Activated T-helper 1 cell treated with anti-CD3 and anti-CD28 coated beads, Interleukin-12 subunit alpha, Interleukin-12 subunit beta, Interleukin-2, Interleukin-4 antibody, amounts not matched to agents 30 ng/mL and 10 ng/mL and 1 ng/mL, durations not matched to agents 14 hours and 24 hours and 36 hours (primary cell): ENCODE data around the gene PRDM2. TPM values are rescaled to one million over a fixed set of nuclear protein-coding genes. Genes with fewer than 3 reads are reported as not detected.

Experiments
- DNase-seq: peaks from one replicate; pipeline ENCODE4 v3.0.0; 2021; ENCODE audit warnings: low spot score
- H3K27ac Mint-ChIP-seq: one replicate; pipeline ENCODE4 v1.8.0; 2021; ENCODE audit warnings: mild to moderate bottlenecking, mixed read lengths
- H3K27me3 Mint-ChIP-seq: one replicate; pipeline ENCODE4 v1.8.0; 2022; ENCODE audit warnings: mild to moderate bottlenecking, moderate library complexity, mixed read lengths; ENCODE audit not compliant: insufficient read depth
- H3K36me3 Mint-ChIP-seq: one replicate; pipeline ENCODE4 v1.8.0; 2021; ENCODE audit warnings: low read depth, mixed read lengths
- H3K4me1 Mint-ChIP-seq: one replicate; pipeline ENCODE4 v1.8.0; 2021; ENCODE audit warnings: low read depth, mixed read lengths
- H3K4me3 Mint-ChIP-seq: one replicate; pipeline ENCODE4 v1.8.0; 2021; ENCODE audit warnings: mild to moderate bottlenecking, moderate library complexity, mixed read lengths
- H3K9me3 Mint-ChIP-seq: one replicate; pipeline ENCODE4 v1.8.0; 2021; ENCODE audit warnings: mixed read lengths
- intact Hi-C: fragments of 100-400 bp; cut with micrococcal nuclease; formaldehyde crosslinking; loops from one replicate; pipeline ENCODE4 v1.15.1; 2024
- total RNA-seq: library from RNA; stranded (reverse); gene quantifications from 2 replicates; pipeline ENCODE4 v1.2.3, GENCODE V29; 2022

The PRDM2 gene
- total RNA-seq, 1 donor from 2014 or later = 50.4 TPM

DNA sequence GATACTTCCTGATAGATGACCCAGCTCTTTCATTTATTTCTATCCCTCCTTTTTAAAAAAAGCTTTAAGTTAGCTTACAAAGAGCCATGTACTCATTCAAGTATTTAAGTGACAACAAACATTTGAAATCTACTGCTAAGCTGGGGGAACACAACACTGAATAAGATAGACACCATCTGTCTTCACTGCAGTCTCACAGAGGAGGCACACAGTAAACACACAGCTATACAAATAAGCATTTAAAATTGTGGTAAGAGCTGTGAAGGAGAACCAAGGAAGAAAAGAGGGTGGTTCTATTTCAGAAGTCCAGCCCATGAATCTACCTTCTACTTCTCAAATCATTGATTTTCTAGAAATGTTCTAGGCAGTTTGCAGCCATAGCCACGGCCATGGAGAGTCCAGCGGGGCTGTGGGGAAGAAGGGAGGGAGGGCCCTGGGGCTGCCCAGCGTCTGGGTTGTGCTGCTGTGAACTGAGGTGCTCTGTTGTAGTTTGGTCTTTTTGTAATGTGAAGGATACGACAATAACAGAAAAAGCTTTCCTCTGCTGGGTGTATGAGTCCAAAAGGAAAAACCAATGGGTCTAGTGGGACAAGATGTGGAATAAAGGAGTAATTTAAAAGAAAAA, 28.2 kb downstream of the PRDM2 start:
- H3K27me3 Mint-ChIP-seq = no peaks in the 10 kb centered on the region
- intact Hi-C loops = no loop called here
- DNase-seq = no peak
- no peak overlapping the region for H3K4me3 Mint-ChIP-seq
- peaks cover 8% of the 10 kb centered on the region for H3K36me3 Mint-ChIP-seq
- no peaks in the 10 kb centered on the region for H3K9me3 Mint-ChIP-seq
- H3K4me1 Mint-ChIP-seq = peaks cover 59% of the 10 kb centered on the region
- H3K27ac Mint-ChIP-seq = no peak overlapping the region

GRCh38 chr1:13730291-13730690, 30.3 kb downstream of the PRDM2 start:
- H3K4me3 Mint-ChIP-seq = peak overlapping the region; percentile 84
- DNase-seq = no peak
- intact Hi-C loops = loop anchor here (1.0 kb wide), 1 partner anchor 28 kb away; no protein-coding TSS in a partner anchor
- H3K9me3 Mint-ChIP-seq = no peaks in the 10 kb centered on the region
- no peaks in the 10 kb centered on the region for H3K27me3 Mint-ChIP-seq
- peaks cover 14% of the 10 kb centered on the region for H3K36me3 Mint-ChIP-seq
- H3K4me1 Mint-ChIP-seq = peaks cover 64% of the 10 kb centered on the region
- H3K27ac Mint-ChIP-seq = peak overlapping the region; percentile 98

DNA sequence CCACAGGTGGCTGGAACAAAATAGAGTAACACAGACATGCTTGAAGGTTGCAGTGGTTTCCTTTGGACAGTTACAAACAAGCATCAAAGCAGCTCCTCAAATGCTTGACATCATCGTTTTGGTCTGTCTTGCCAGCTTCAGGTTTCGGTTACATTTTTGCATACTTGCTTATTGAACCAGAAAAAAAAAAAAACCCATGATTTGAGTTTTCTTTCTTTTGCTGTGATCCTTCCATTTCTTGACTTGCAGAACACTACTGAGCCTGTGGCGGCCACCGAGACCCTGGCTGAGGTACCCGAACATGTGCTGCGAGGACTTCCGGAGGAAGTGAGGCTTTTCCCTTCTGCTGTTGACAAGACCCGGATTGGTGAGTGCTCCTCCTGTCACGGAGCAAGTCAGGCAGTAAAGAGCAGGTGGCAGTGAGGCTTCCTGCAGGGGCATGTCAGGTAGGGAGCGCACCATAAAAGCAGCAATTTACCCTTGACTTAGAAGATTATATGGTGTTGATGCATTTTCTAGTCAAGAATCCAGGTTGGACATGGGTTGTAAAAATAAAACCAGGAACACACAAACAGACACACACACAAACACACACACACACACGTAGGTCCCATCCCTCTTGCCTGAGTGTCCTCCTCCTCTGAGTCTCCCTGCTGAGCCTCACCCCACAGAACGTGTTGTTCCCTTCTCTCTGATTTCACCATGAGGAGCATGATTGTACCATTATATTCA, 30.9 kb downstream of the PRDM2 start:
- H3K36me3 Mint-ChIP-seq = peaks cover 16% of the 10 kb centered on the region
- H3K27ac Mint-ChIP-seq = peak overlapping the region; percentile 98
- H3K9me3 Mint-ChIP-seq = no peaks in the 10 kb centered on the region
- peak overlapping the region; percentile 84 for H3K4me3 Mint-ChIP-seq
- H3K4me1 Mint-ChIP-seq = peaks cover 61% of the 10 kb centered on the region
- no peaks in the 10 kb centered on the region for H3K27me3 Mint-ChIP-seq
- DNase-seq = peak; percentile 83
- intact Hi-C loops = loop anchor here (1.0 kb wide), 2 partner anchors 18 to 29 kb away; no protein-coding TSS in a partner anchor

GRCh38 chr1:13731897-13732296, 31.9 kb downstream of the PRDM2 start:
- no peaks in the 10 kb centered on the region for H3K27me3 Mint-ChIP-seq
- intact Hi-C loops = loop anchor here (1.0 kb wide), 1 partner anchor 17 kb away; no protein-coding TSS in a partner anchor
- DNase-seq = no peak
- H3K4me3 Mint-ChIP-seq = peak overlapping the region; percentile 84
- H3K9me3 Mint-ChIP-seq = no peaks in the 10 kb centered on the region
- H3K36me3 Mint-ChIP-seq = peaks cover 13% of the 10 kb centered on the region
- H3K27ac Mint-ChIP-seq = peak overlapping the region; percentile 98
- peaks cover 56% of the 10 kb centered on the region for H3K4me1 Mint-ChIP-seq

DNA sequence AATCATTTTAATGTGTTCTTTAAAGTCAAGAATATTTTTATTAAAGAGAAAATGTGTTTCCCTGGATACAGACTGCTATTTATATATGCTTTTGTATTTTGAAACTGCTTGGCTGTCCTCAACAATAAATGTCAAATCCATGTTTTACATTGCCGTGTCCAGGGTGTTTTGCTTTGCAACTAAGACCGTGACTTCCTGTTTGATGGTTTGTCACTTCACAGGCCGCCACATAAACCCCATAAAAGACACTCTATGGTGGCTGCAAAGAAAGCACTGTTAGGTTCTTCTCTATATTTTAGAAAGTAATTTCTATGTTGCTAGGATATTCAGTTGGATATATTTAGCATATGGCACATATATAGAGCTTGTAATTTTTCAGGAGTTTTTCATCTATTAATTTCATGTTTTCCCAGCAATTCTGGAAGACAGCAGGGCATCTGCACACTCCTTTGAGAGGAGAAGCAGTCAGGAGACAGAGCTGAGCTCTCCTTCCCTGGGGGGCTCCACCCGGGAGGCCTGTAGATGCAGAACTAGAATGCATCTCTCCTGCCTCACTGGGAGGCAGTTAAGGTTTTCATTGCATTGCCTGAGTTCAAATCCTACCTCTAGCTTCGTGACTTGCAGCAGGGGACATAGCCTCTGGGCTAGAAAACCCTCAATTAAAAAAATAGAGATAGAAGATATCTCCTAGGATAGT, 33.1 kb downstream of the PRDM2 start:
- intact Hi-C loops = no loop called here

DNA sequence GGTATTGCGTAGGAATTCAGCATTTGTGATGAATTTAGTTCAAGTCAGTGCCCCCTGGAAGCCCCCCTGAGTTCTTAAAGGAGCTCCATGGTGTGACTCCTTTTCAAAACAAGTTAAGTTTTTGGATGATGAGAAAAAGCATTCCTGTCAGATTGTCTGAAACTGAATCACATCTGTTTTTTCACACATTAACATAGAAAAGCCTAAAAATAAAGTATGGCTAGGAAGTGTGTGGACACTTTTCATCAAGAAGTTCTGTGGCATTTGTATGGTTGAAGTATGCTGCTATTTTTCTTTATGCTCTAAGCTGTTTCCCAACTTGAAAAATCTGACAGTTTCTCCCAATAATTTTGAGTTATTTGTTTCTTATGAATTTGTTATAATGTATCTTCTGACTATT, 33.7 kb downstream of the PRDM2 start:
- DNase-seq = no peak
- Mint-ChIP-seq H3K27ac (peak overlapping the region; percentile 98), H3K9me3 (no peaks in the 10 kb centered on the region), H3K4me1 (peaks cover 61% of the 10 kb centered on the region), H3K4me3 (no peak overlapping the region), H3K27me3 (no peaks in the 10 kb centered on the region), H3K36me3 (peaks cover 12% of the 10 kb centered on the region)
- intact Hi-C loops = no loop called here

More for the DNA sequence above, 33.1 kb downstream of the PRDM2 start:
- Mint-ChIP-seq H3K36me3 (peaks cover 13% of the 10 kb centered on the region), H3K27me3 (no peaks in the 10 kb centered on the region), H3K9me3 (no peaks in the 10 kb centered on the region), H3K4me3 (peak overlapping the region; percentile 62), H3K4me1 (peaks cover 64% of the 10 kb centered on the region), H3K27ac (peak overlapping the region; percentile 98)
- peak; percentile 40 for DNase-seq

- H3K27ac Mint-ChIP-seq = no peak overlapping the region
- no peaks in the 10 kb centered on the region for H3K27me3 Mint-ChIP-seq
- no peak overlapping the region for H3K4me3 Mint-ChIP-seq
- peaks cover 12% of the 10 kb centered on the region for H3K36me3 Mint-ChIP-seq
- intact Hi-C loops = no loop called here
- no peak for DNase-seq
- peaks cover 49% of the 10 kb centered on the region for H3K4me1 Mint-ChIP-seq
- no peaks in the 10 kb centered on the region for H3K9me3 Mint-ChIP-seq
Observed at GRCh38 chr1:13735168-13735930, 35.4 kb downstream of the PRDM2 start.

- intact Hi-C loops = no loop called here
- Mint-ChIP-seq H3K27ac (no peak overlapping the region), H3K27me3 (no peaks in the 10 kb centered on the region), H3K4me3 (no peak overlapping the region), H3K4me1 (peaks cover 36% of the 10 kb centered on the region), H3K36me3 (peaks cover 11% of the 10 kb centered on the region), H3K9me3 (no peaks in the 10 kb centered on the region)
- DNase-seq = no peak
Observed at GRCh38 chr1:13737398-13737797, 37.4 kb downstream of the PRDM2 start.

GRCh38 chr1:13746342-13746741, 46.4 kb downstream of the PRDM2 start:
- DNase-seq = no peak
- intact Hi-C loops = loop anchor here (5.0 kb wide), 1 partner anchor 79 kb away; no protein-coding TSS in a partner anchor
- Mint-ChIP-seq H3K9me3 (no peaks in the 10 kb centered on the region), H3K4me1 (peaks cover 35% of the 10 kb centered on the region), H3K4me3 (no peak overlapping the region), H3K27ac (no peak overlapping the region), H3K36me3 (peaks cover 30% of the 10 kb centered on the region), H3K27me3 (peaks cover 3% of the 10 kb centered on the region)

GRCh38 chr1:13748610-13749505, 48.9 kb downstream of the PRDM2 start:
- Mint-ChIP-seq H3K36me3 (peaks cover 27% of the 10 kb centered on the region), H3K9me3 (no peaks in the 10 kb centered on the region), H3K4me1 (peaks cover 54% of the 10 kb centered on the region), H3K4me3 (peak overlapping the region; percentile 87), H3K27ac (peak overlapping the region; percentile 96), H3K27me3 (peaks cover 3% of the 10 kb centered on the region)
- peak; percentile 94 for DNase-seq
- intact Hi-C loops = loop anchor here (1.0 to 5.0 kb wide), 3 partner anchors 18 to 82 kb away; partner anchors contain the start of gene PRDM2

- H3K27ac Mint-ChIP-seq = peak overlapping the region; percentile 97
- H3K4me3 Mint-ChIP-seq = peak overlapping the region; percentile 99
- peaks cover 61% of the 10 kb centered on the region for H3K4me1 Mint-ChIP-seq
- H3K36me3 Mint-ChIP-seq = peaks cover 30% of the 10 kb centered on the region
- H3K27me3 Mint-ChIP-seq = peaks cover 3% of the 10 kb centered on the region
- intact Hi-C loops = loop anchor here (1.0 to 5.0 kb wide), 3 partner anchors 18 to 82 kb away; partner anchors contain the start of gene PRDM2
- H3K9me3 Mint-ChIP-seq = no peaks in the 10 kb centered on the region
- peak; percentile 39 for DNase-seq
Observed at GRCh38 chr1:13749543-13750341, 49.8 kb downstream of the PRDM2 start.
